GM12878 (cell line): ENCODE data around the gene COMT.

Experiments
- ATF7 ChIP-seq: fragments of 450-650 bp; IDR thresholded peaks from 2 replicates; pipeline ENCODE4 v1.6.1; 2016; ENCODE audit warnings: low read depth, mild to moderate bottlenecking
- CBFB ChIP-seq: IDR thresholded peaks from 2 replicates; pipeline ENCODE4 v1.6.1; 2016; ENCODE audit warnings: antibody characterized with exemption, low read depth
- CEBPB ChIP-seq, 2 experiments: fragments of 150-350 bp in 1 of 2; IDR thresholded peaks; 2 replicates each; pipeline ENCODE4 v1.6.1; 2012 to 2014; ENCODE audit warnings: low read depth in 2 of 2, low read length in 2 of 2, borderline replicate concordance in 1 of 2, inconsistent platforms in 1 of 2
- CHD4 ChIP-seq: fragments of 200-600 bp; sonication (generic); IDR thresholded peaks from 2 replicates; pipeline ENCODE4 v1.6.1; 2016; ENCODE audit warnings: mild to moderate bottlenecking
- RCOR1 ChIP-seq: conservative IDR thresholded peaks from 2 replicates; pipeline ENCODE4 v1.6.1; 2012; ENCODE audit warnings: low read depth, low read length, improper control_type of control experiment
- TF ChIP-seq, protein P1 (sequence below), 3 experiments: IDR thresholded peaks in 2 of 3; conservative IDR thresholded peaks in 1 of 3; 2 replicates each; pipeline ENCODE4 v1.5.1; 2011; ENCODE audit warnings: low read depth in 3 of 3, low read length in 3 of 3, mild to moderate bottlenecking in 3 of 3, control low read depth in 2 of 3, moderate library complexity in 2 of 3, inconsistent platforms in 1 of 3, mixed read lengths in 1 of 3; ENCODE audit not compliant: control insufficient read depth in 2 of 3, insufficient read depth in 1 of 3; ENCODE audit errors: extremely low read depth in 1 of 3

DNA sequence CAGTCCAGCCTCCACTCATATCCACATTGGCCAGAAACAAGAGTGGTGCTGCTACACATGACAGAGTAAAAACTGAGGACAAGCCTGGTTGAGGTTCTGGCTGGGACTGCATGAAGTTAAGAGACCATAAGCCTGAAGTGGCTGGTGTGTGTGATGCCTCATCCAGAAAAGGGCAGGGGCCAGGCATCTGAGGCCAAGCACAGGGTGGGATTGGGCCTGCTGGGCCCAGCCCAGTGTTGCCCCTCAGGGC, 49.7 kb downstream of the COMT start:
- TF ChIP-seq, protein P1, sequence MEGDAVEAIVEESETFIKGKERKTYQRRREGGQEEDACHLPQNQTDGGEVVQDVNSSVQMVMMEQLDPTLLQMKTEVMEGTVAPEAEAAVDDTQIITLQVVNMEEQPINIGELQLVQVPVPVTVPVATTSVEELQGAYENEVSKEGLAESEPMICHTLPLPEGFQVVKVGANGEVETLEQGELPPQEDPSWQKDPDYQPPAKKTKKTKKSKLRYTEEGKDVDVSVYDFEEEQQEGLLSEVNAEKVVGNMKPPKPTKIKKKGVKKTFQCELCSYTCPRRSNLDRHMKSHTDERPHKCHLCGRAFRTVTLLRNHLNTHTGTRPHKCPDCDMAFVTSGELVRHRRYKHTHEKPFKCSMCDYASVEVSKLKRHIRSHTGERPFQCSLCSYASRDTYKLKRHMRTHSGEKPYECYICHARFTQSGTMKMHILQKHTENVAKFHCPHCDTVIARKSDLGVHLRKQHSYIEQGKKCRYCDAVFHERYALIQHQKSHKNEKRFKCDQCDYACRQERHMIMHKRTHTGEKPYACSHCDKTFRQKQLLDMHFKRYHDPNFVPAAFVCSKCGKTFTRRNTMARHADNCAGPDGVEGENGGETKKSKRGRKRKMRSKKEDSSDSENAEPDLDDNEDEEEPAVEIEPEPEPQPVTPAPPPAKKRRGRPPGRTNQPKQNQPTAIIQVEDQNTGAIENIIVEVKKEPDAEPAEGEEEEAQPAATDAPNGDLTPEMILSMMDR (IDR thresholded peaks at IDR 0.05 in 2 of 3, conservative IDR thresholded peaks at IDR 0.05 in 1 of 3; ENCODE audit: control insufficient read depth in 2 of 3, extremely low read depth in 1 of 3, insufficient read depth in 1 of 3, low read depth in 3 of 3, low read length in 3 of 3): no peak
- no peak for TF ChIP-seq ATF7
- no peak for TF ChIP-seq RCOR1
- TF ChIP-seq CEBPB (IDR thresholded peaks at IDR 0.05; ENCODE audit: borderline replicate concordance in 1 of 2, low read depth in 2 of 2, low read length in 2 of 2): no peak
- TF ChIP-seq CHD4: no peak
- no peak for TF ChIP-seq CBFB
